Activated gamma-delta T cell treated with Interleukin-2 at 50 U/mL for 16 hours (primary cell): ENCODE data around the gene HIGD2B.
"Not testable (repeated sequence)": the region's sequence is repeated elsewhere in the genome, so short reads cannot be mapped to it uniquely, and the experiment has no call there.

Experiments
- DNase-seq: peaks from one replicate; pipeline ENCODE4 v3.0.0-alpha.2; 2020

HIGD2B gene

DNA sequence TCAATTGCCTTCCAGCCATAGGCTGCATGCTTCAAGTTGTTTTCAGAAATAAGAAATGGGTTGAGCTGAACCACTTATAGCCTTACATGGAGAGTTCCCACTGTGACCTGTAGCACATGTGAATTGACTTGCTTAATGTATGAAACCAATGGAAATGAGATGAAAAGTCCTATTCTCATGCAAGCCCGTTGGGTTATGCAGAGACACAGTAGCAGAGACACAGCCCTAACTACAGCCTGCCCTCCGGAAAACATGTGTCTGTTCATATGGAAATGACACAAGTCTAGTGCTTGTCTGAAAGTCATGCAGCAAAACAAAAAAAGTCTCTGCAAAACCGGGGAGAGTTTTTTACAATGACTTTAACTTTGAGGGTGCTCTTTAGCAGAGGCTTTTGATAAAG, 14.5 kb downstream of the HIGD2B start:
- no peak for DNase-seq

DNA sequence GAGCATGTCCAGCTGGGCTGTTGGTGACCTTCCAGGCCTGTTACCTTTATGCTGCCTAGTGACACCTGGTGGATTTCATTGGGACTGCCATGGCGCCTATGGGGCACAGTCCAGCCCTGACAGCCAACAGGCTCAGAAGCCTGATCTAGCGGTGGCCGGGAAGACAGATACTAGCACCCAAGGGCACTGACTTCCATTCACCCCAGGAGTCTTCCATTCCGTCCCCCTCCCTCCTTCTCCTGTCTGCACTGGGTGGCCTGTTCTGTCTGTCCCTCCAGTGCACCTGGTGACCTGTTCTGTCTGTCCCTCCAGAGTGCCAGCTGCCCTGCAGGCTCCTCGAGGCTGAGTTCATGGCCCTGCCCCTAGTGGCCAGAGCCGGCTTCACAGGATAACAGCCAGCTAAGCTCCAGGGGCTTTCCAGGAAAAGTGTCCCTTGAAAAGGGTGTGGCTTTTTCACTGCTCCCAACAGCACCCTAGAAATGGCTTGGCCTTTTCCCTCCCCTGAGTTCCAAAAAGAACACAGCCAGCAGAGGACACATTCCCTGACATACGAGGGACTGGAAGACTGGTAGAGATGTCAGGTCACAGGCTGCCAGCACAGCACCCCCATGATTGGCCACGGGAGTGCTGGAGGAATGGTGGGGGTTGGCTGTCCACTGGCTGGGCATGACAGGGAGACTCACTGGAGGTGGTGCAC, 15.2 kb downstream of the HIGD2B start:
- peak; percentile 60 for DNase-seq

- DNase-seq, result not testable (repeated sequence)
Observed at GRCh38 chr15:72669803-72670202, 16.2 kb downstream of the HIGD2B start.

DNA sequence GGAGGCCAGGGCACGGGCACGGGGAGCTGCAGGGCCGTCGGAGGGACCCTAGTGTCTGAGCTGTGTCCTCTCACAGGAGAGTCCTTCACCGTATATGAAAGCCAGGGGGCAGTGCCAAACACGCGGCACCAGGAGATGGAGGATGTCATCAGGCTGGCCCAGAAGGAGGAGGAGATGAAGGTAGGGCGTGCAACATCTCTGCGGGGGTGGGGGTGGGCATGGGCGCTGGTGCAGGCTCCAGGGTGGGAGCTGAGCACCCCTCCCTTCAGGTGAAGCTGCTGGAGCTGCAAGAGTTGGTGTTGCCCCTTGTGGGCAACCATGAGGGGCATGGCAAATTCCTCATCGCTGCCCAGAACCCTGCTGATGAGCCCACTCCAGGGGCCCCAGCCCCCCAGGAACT, 20.3 kb downstream of the HIGD2B start:
- DNase-seq, result not testable (repeated sequence)

GRCh38 chr15:72663931-72664330, 22.1 kb downstream of the HIGD2B start:
- not testable (repeated sequence) for DNase-seq

GRCh38 chr15:72661081-72661480, 24.9 kb downstream of the HIGD2B start:
- DNase-seq, result not testable (repeated sequence)

GRCh38 chr15:72656014-72656413, 30.0 kb downstream of the HIGD2B start:
- not testable (repeated sequence) for DNase-seq

DNA sequence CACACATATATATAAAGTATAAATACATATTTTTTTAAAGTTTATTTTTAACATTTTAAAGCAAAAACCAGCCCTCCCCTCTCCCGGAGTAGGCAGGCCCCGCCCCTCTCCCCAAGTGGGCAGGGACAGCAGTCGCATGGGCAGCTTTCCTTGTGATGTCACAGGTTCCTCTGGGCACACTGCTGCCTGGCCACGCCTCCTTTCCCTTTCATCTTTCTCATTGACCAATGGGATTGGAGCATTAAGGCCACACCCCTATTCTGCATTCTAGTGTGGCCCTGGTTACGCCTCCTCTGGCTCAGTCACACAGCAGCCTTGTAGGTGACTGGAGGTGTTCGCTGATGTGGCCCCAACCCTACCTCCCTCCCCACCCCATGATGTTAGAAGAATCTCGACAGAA, 31.6 kb downstream of the HIGD2B start, which contains the start of gene GOLGA6B:
TSS of gene GOLGA6B (plus strand) at position 301 of the 400 bp plus-strand sequence. CDS start at position 342, 41 bp downstream.
- not testable (repeated sequence) for DNase-seq

DNA sequence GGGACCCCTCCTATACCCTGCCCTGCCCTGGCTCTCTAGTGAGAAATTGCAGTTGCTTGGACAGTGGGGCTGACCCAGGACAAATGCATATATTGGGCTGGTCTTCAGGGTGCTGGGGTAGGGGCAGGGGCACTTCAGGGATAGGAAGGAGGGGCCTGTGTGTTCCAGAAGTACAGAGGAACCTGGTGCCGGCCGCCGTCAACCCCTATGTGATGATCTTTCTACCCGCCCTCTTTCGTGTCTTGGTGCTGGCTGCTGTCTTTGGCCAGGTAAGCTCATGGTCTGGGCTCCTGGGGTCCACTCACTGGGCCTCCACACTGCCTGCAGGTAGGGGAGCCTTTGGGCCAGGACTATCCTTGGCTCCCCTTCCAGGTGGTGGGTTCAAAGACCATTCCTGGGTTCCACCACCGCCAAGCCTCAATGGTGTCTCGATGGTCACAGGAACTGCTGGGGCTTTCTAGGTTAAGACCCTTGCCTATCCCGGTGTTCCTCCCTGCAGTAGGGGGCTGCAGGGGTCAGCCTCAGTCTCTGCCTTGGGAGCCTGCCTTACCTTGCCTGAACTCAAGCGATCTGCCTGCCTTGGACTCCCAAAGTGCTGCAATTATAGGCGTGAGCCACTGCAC, 37.2 kb downstream of the HIGD2B start:
- not testable (repeated sequence) for DNase-seq

DNA sequence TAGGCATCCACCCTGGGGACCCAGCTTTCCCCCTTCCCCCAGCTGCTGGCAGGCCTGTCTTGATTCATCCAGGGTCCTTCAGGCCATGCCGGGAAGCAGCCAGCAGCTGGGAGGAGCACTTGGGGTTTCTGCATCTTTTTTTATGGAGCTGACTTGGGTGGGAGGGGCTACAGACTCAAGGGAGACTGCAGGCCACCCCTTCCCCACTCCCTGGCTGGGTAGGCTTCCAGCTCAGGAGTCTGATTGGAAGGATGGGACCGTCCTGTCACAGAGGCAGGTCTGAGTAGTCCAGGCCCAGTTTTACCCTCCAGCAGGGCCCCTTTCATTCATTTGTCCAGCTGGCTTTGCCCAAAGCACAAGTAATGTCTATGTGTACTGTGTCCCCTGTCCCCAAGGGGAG, 43.7 kb downstream of the HIGD2B start:
- DNase-seq, result not testable (repeated sequence)

- not testable (repeated sequence) for DNase-seq
Observed at GRCh38 chr15:72639759-72640483, 46.1 kb downstream of the HIGD2B start.

DNA sequence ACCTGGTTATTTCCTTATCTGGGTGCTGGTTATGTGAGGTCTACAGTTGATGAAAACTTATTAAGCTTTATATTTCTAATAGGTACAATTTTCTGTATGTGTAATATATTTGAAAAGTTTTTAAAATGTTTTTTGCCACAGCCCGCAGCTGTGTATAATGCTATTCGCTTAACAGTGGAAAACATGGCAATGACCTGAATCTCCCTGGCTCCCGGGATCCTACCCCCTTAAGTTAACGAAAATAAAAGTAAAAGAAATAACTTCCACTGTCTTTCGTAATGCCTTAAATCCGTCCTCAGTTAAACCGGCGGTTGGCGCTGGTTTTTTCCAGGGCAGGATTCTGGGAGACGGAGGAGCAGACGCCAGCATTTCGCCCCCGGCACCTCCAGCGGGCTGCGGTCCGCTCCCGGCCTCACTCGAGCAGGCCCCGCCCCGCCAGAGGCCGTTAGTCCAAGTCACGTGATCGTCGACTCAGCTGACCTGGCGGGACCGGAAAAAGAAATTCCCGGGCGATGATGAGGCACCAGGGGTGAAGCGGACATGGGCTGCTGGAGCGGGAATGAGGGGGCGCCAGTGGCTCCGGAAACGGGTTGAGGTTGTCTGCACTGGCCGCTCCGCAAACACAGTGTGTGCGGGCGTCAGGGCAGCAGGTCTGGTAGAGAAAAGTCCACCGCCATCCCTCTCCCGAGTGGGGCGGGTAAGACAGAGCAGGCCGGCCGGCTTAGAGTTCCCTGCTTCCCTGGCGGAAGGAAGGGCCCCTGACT, 49.3 kb downstream of the HIGD2B start:
- DNase-seq, result peak; percentile 23

DNA sequence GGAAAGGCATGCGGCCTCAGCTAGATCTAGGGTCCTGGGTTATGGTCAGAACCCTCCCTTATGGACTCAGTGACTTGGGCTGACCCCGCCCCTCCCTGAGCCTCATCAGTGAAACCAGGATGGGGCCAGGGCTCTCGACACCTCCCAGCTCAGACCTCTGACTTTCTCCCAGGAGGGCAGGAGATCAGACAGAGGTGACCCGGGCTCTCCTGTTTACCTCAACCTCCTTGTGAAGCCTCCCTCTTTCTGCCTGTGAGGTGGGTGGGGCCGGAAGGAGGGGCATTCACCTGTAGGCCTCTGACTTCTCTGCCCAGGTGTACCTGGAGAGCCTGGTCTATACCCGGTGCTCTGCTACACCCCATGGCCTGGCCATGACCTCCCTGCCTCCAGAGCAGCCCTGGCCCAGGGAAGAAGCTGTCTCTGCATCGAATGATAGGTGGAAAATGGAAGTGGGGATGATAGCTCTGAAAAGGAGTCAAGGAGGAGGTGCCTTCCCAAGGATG, 56.9 kb downstream of the HIGD2B start:
- not testable (repeated sequence) for DNase-seq

DNA sequence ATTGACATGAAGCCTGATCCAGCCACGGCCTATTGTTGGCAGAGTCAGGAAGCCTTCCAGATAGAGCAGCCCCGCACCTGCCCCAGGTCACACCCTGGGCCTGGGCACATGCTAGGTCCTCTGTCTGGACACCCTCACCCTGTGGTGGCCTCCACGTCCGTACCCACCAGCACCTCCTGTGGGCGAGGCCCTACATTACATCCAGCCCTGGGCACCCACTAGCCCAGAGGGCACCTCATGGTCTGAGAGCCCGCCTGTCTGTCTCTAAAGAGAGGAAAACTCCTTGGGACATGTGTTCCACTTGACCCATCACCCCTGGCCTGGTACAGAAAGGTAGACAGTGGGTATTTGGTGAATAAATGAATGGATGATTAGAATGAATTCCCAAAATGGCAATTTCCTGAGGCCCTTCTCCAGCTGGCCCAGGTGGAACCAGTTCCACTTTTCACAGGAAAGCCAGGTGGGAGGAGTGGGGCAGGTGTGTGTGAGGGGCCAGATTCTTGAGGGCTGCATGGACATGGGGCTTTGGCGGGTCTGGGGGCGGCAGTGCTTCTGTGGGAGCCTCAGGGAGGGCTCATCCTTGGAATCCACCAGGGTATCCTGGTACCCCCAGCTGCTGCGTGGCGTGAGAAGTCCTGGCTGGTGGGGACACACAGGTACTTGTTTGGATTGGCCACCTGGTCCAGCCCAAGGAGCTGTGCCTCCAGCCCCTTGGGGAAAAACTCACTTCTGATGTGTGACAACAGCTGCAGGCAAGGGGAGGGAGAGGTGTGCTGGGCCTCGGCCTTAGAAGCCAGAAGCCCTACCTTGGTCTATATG, 57.5 kb downstream of the HIGD2B start:
- DNase-seq, result not testable (repeated sequence)

- not testable (repeated sequence) for DNase-seq
Observed at GRCh38 chr15:72626153-72626552, 59.8 kb downstream of the HIGD2B start.
